H1 (cell line): Measurements from ENCODE around the gene PKN3. TPM values are rescaled to one million over a fixed set of nuclear protein-coding genes. Genes with fewer than 3 reads are reported as not detected.
A peak's percentile ranks its signal among the peaks of the same experiment; 100 is the strongest.

ENCODE experiments used
- CTCF ChIA-PET: fragments of 300-600 bp; sonication (Branson Sonifier 250); formaldehyde crosslinking; loops from one replicate; lab custom pipeline; 2021; ENCODE audit not compliant: partially characterized antibody; lab: Charles Lee
- POLR2A ChIA-PET: fragments of 300-600 bp; sonication (Branson Sonifier 250); formaldehyde crosslinking; loops from one replicate; lab custom pipeline; 2021; ENCODE audit warnings: inconsistent platforms; ENCODE audit not compliant: partially characterized antibody; lab: Charles Lee
- DNase-seq, 2 experiments: peaks; one replicate each; pipeline versions ENCODE4 v3.0.0 to v3.0.0-alpha.2; 2010 to 2022; ENCODE audit warnings: low spot score in 2 of 2, low read depth in 1 of 2, mixed read lengths in 1 of 2
- FAIRE-seq: peaks from 2 replicates; lab custom pipeline; 2011; peaks lifted over from hg19 to GRCh38; lab: Jason Lieb, UNC
- H2AFZ ChIP-seq: 2 replicates; pipeline ENCODE4 v1.8.1; 2012; ENCODE audit warnings: low read length, inconsistent platforms
- H2AK5ac ChIP-seq: 2 replicates; pipeline ENCODE4 v1.6.1; 2013; ENCODE audit warnings: low read depth, low read length
- H2BK120ac ChIP-seq: replicated peaks from 2 replicates; pipeline ENCODE3; 2013; ENCODE audit warnings: low read depth, low read length, inconsistent platforms
- H2BK12ac ChIP-seq: 2 replicates; pipeline ENCODE4 v1.6.1; 2013; ENCODE audit warnings: low read depth, low read length
- H2BK15ac ChIP-seq: 2 replicates; pipeline ENCODE4 v1.6.1; 2013; ENCODE audit warnings: low read length
- H2BK20ac ChIP-seq: 2 replicates; pipeline ENCODE4 v1.6.1; 2013; ENCODE audit warnings: low read length
- H2BK5ac ChIP-seq: 2 replicates; pipeline ENCODE4 v1.6.1; 2013; ENCODE audit warnings: low read depth, low read length
- H3K14ac ChIP-seq: 2 replicates; pipeline ENCODE4 v1.6.1; 2013; ENCODE audit warnings: inconsistent platforms; ENCODE audit not compliant: insufficient read length
- H3K18ac ChIP-seq: 2 replicates; pipeline ENCODE4 v1.6.1; 2013; ENCODE audit warnings: low read length; ENCODE audit errors: extremely low read depth
- H3K23ac ChIP-seq: 2 replicates; pipeline ENCODE4 v1.6.1; 2013; ENCODE audit warnings: inconsistent platforms; ENCODE audit not compliant: insufficient read length
- H3K23me2 ChIP-seq: 2 replicates; pipeline ENCODE4 v1.6.1; 2013; ENCODE audit warnings: low read depth, low read length
- H3K27ac ChIP-seq: 2 replicates; pipeline ENCODE4 v1.6.1; 2011; ENCODE audit warnings: low read depth, low read length, inconsistent platforms
- H3K27me3 ChIP-seq, 4 experiments: replicated peaks in 1 of 4; 1 replicate in 1 of 4; 2 replicates in 3 of 4; pipeline versions ENCODE4 v1.6.1 to v1.8.1; 2011 to 2013; ENCODE audit warnings: low read length in 3 of 4, mild to moderate bottlenecking in 3 of 4, inconsistent platforms in 2 of 4, mixed read lengths in 2 of 4, moderate library complexity in 1 of 4; ENCODE audit not compliant: control insufficient read depth in 3 of 4, insufficient read depth in 3 of 4; ENCODE audit errors: extremely low read depth in 1 of 4
- H3K36me3 ChIP-seq, 4 experiments: 2 replicates each; pipeline versions ENCODE4 v1.6.1 to v1.8.1; 2011 to 2013; ENCODE audit warnings: mild to moderate bottlenecking in 4 of 4, low read length in 3 of 4, moderate library complexity in 2 of 4, control low read depth in 1 of 4, inconsistent platforms in 1 of 4; ENCODE audit not compliant: insufficient read depth in 4 of 4, control insufficient read depth in 2 of 4
- H3K4ac ChIP-seq: replicated peaks from 2 replicates; pipeline ENCODE3; 2013; ENCODE audit warnings: low read length, low read depth, mixed read lengths, inconsistent platforms; ENCODE audit not compliant: insufficient read length
- H3K4me1 ChIP-seq, 4 experiments: replicated peaks in 1 of 4; 1 replicate in 1 of 4; 2 replicates in 3 of 4; pipeline versions ENCODE4 v1.6.1 to v1.8.1; 2011 to 2013; ENCODE audit warnings: low read length in 3 of 4, inconsistent platforms in 2 of 4, mixed read lengths in 1 of 4; ENCODE audit not compliant: insufficient read depth in 4 of 4, control insufficient read depth in 3 of 4
- H3K4me2 ChIP-seq, 2 experiments: 2 replicates each; pipeline versions ENCODE4 v1.6.1 to v1.8.1; 2011 to 2013; ENCODE audit warnings: low read depth in 2 of 2, low read length in 2 of 2, control low read depth in 1 of 2, inconsistent platforms in 1 of 2, mild to moderate bottlenecking in 1 of 2; ENCODE audit not compliant: insufficient read depth in 1 of 2
- H3K4me3 ChIP-seq, 4 experiments: fragments of 200-600, 300-600 bp in 1 of 4; sonication (generic), shearing (Covaris generic), sonication (Bioruptor Twin) in 1 of 4; 2 replicates each; pipeline versions ENCODE4 v1.5.1 to v1.8.1; 2011 to 2016; ENCODE audit warnings: low read length in 4 of 4, low read depth in 3 of 4, control low read depth in 2 of 4, inconsistent platforms in 2 of 4, mild to moderate bottlenecking in 2 of 4, mixed read lengths in 1 of 4, moderate library complexity in 1 of 4; ENCODE audit not compliant: insufficient read depth in 2 of 4; ENCODE audit errors: extremely low read depth in 1 of 4
- H3K56ac ChIP-seq: replicated peaks from 2 replicates; pipeline ENCODE3; 2013; ENCODE audit warnings: low read depth, mild to moderate bottlenecking, mixed read lengths, low read length, inconsistent platforms; ENCODE audit not compliant: insufficient read length
- H3K79me1 ChIP-seq: 2 replicates; pipeline ENCODE4 v1.6.1; 2013; ENCODE audit warnings: low read depth, low read length, control low read depth
- H3K79me2 ChIP-seq, 2 experiments: 2 replicates each; pipeline versions ENCODE4 v1.6.1 to v1.8.1; 2012 to 2013; ENCODE audit warnings: low read length in 2 of 2, mild to moderate bottlenecking in 2 of 2, inconsistent platforms in 1 of 2; ENCODE audit not compliant: insufficient read depth in 2 of 2, control insufficient read depth in 1 of 2
- H3K9ac ChIP-seq, 4 experiments: replicated peaks in 1 of 4; 1 replicate in 1 of 4; 2 replicates in 3 of 4; pipeline versions ENCODE4 v1.6.1 to v1.8.1; 2011 to 2013; ENCODE audit warnings: low read depth in 3 of 4, low read length in 3 of 4, control low read depth in 2 of 4, mild to moderate bottlenecking in 2 of 4, moderate library complexity in 2 of 4, inconsistent platforms in 1 of 4; ENCODE audit errors: extremely low read depth in 1 of 4
- H3K9me3 ChIP-seq, 2 experiments: 2 replicates each; pipeline versions ENCODE4 v1.6.1 to v1.8.1; 2012 to 2013; ENCODE audit warnings: mild to moderate bottlenecking in 2 of 2, moderate library complexity in 2 of 2, control low read depth in 1 of 2, inconsistent platforms in 1 of 2, low read depth in 1 of 2, low read length in 1 of 2, mixed read lengths in 1 of 2; ENCODE audit not compliant: insufficient read depth in 2 of 2
- H4K20me1 ChIP-seq, 2 experiments: replicated peaks in 1 of 2; 2 replicates each; pipeline versions ENCODE3 to v1.8.1; 2011 to 2013; ENCODE audit warnings: inconsistent platforms in 2 of 2, low read length in 2 of 2, mild to moderate bottlenecking in 1 of 2; ENCODE audit not compliant: insufficient read depth in 2 of 2, control insufficient read depth in 1 of 2
- H4K5ac ChIP-seq: 2 replicates; pipeline ENCODE4 v1.6.1; 2013; ENCODE audit warnings: low read length, low read depth, mixed read lengths, inconsistent platforms; ENCODE audit not compliant: insufficient read length
- H4K8ac ChIP-seq: 2 replicates; pipeline ENCODE4 v1.8.0; 2013; ENCODE audit warnings: mild to moderate bottlenecking, moderate library complexity, low read length, inconsistent platforms; ENCODE audit not compliant: insufficient read depth; ENCODE audit errors: extremely low read depth
- H4K91ac ChIP-seq: replicated peaks from 2 replicates; pipeline ENCODE3; 2013; ENCODE audit warnings: low read length, mixed read lengths, inconsistent platforms; ENCODE audit not compliant: insufficient read length
- BCL11A ChIP-seq, 2 experiments: IDR thresholded peaks; one replicate each; pipeline ENCODE4 v1.6.1; 2011; ENCODE audit warnings: low read depth in 2 of 2, low read length in 2 of 2, mild to moderate bottlenecking in 2 of 2
- CHD2 ChIP-seq: IDR thresholded peaks from 2 replicates; pipeline ENCODE4 v1.6.1; 2012; ENCODE audit warnings: low read length, improper control_type of control experiment
- EZH2 ChIP-seq: fragments of 200-600 bp; sonication (generic); IDR thresholded peaks from 2 replicates; pipeline ENCODE4 v1.7.1; 2012; ENCODE audit warnings: low read depth, mild to moderate bottlenecking, moderate library complexity, low read length, inconsistent platforms; ENCODE audit not compliant: severe bottlenecking
- KDM5A ChIP-seq: fragments of 200-600 bp; IDR thresholded peaks from 2 replicates; pipeline ENCODE4 v1.7.1; 2012; ENCODE audit warnings: mild to moderate bottlenecking, low read length, inconsistent platforms, mixed read lengths
- POU5F1 ChIP-seq: IDR thresholded peaks from 2 replicates; pipeline ENCODE4 v1.6.1; 2011; ENCODE audit warnings: low read depth, mild to moderate bottlenecking, low read length, moderate library complexity
- YY1 ChIP-seq: IDR thresholded peaks from 2 replicates; pipeline ENCODE4 v1.6.1; 2011; ENCODE audit warnings: low read depth, mild to moderate bottlenecking, low read length
- WGBS, 2 experiments: shearing (Covaris generic) in 1 of 2; methylation state at CpG; one replicate each; pipeline versions ENCODE4 v1.1.6 to v1.1.7; 2013 to 2015; ENCODE audit warnings: low lambda C conversion rate in 2 of 2, mixed read lengths in 2 of 2, inconsistent platforms in 1 of 2, low coverage in 1 of 2, missing lambda C conversion rate in 1 of 2; ENCODE audit not compliant: insufficient replicate concordance in 2 of 2, insufficient coverage in 1 of 2, insufficient read length in 1 of 2; ENCODE audit errors: extremely low coverage in 1 of 2, missing lambda C conversion rate in 1 of 2; 5-methylcytosine and 5-hydroxymethylcytosine counted together
- polyA plus RNA-seq, 7 experiments: library from polyadenylated mRNA; depleted of rRNA in 3 of 7; stranded (reverse) in 5 of 7; unstranded in 2 of 7; fragments of >200 nt in 5 of 7; fragments of 200-250 nt in 2 of 7; gene quantifications; 1 replicate in 5 of 7; 2 replicates in 1 of 7; 4 replicates in 1 of 7; pipeline versions ENCODE4 v1.2.1 to v1.2.3, GENCODE V29; 2011 to 2013; ENCODE audit warnings: missing spikeins in 2 of 7, mixed read lengths in 2 of 7
- total RNA-seq: library from RNA; stranded (reverse); fragmentation: NEBNext Ultra II Directional; extraction: Animal tissue kit (Norgen Biotek cat#: 25700); gene quantifications from 2 replicates; pipeline ENCODE4 v1.2.1, GENCODE V29; 2021
- TF ChIP-seq, protein P1 (sequence below): IDR thresholded peaks from 2 replicates; pipeline ENCODE4 v1.6.1; 2012; ENCODE audit warnings: inconsistent platforms
- TF ChIP-seq, protein P2 (sequence below): IDR thresholded peaks from 2 replicates; pipeline ENCODE4 v1.6.1; 2012; ENCODE audit warnings: low read length, inconsistent platforms

Gene PKN3
- total and polyA plus RNA-seq, 2 of the 8 experiments (the other 6 are each of a cell fraction or from before 2014, with no cell fraction given), result 15.7 to 16.3 TPM

DNA sequence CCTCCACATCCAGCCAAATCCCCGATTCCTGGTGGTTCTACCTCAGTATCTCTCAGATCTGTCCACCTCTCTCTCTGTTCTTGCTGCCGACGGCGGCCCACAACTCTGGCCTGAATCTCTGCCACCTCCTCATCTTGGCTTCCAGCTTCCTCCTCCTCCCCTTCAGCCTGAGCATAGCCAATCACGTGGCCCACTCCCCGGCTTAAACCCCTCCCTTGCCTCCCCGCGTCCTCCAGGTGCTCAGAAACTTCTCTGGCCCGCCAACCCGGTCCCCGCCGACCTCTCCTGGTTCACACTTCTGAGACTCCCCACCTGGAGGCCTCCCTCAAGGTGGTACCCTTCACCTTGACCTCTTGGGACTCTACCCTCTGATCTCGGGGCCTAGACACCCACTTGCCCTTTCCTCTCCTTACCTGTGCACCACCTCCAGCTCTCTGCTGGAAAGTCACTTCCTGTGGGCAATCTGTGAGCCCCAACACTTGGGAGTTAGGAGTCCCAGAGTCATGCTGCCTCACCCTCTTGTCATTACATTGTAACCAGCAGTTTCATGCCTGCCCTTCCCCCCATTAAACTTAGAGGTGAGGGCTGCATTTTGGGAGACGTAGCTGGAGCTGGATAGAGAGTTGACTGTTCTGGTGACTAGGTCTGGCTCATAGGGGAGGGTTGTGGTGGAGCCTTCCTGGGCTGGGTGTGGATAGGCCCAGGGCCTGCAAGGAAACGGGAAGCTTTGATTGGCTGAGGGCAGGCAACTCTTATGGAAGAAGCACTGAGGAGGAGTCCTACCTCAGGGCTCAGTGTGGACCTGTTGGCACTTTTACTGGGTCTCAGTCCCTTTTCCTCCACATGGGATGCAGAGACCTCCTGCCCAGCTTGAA is 17.7 kb upstream of the PKN3 start:
- Histone ChIP-seq H4K8ac (peak overlapping the region; percentile 63; the same call in 1 of the 2 replicates), H4K5ac (peak overlapping the region; percentile 91), H3K4me2 (peak overlapping the region; percentile 95 to 100), H3K23me2 (peaks cover 19% of the 10 kb centered on the region), H2BK5ac (peak overlapping the region; percentile 95), H3K27ac (peak overlapping the region; percentile 93), H3K4me1 (peaks cover 3 to 15% (median 8%) of the 10 kb centered on the region in 4 experiments; a peak in 6 of 7 replicates), H3K79me2 (peaks cover 25 to 49% of the 10 kb centered on the region in 2 experiments), H3K9me3 (no peaks in the 10 kb centered on the region; a peak in 1 of 4 replicates), H3K14ac (no peak overlapping the region), H3K18ac (peak overlapping the region; percentile 98), H3K23ac (no peak overlapping the region), H2BK12ac (no peak overlapping the region; the same call in none of the 2 replicates), H4K91ac (peak overlapping the region; percentile 85), H3K79me1 (peaks cover 8% of the 10 kb centered on the region; the same call in 1 of the 2 replicates), H3K56ac (peak overlapping the region; percentile 85), H2BK15ac (no peak overlapping the region), H3K4ac (peak overlapping the region; percentile 20), H2AFZ (no peak overlapping the region), H2BK120ac (peak overlapping the region; percentile 30), H3K27me3 (no peaks in the 10 kb centered on the region), H3K36me3 (peaks cover 0 to 20% (median 0%) of the 10 kb centered on the region in 4 experiments; a peak in 1 of 8 replicates), H4K20me1 (peaks cover 17 to 21% of the 10 kb centered on the region in 2 experiments), H2AK5ac (peak overlapping the region; percentile 47), H3K4me3 (peak overlapping the region; percentile 91 to 99 (median 97)), H2BK20ac (no peak overlapping the region), H3K9ac (peak overlapping the region; percentile 89 to 96 (median 92))
- peak in 1 of 2 experiments; percentile 78 for DNase-seq
- ChIA-PET POLR2A (interaction anchor here (0.5 to 46.1 kb wide), 29 partner anchors 7 to 339 kb away, joined by 3 to 1197 read pairs (median 3); partner anchors contain the start of genes DYNC2I2, ENDOG, PHYHD1 and PKN3), CTCF (interaction anchor here (0.8 to 2.9 kb wide), 7 partner anchors 16 to 51 kb away, joined by 3 to 16 read pairs (median 5); partner anchors contain the start of gene PKN3)
- FAIRE-seq, result no peak
- WGBS, 2 experiments, result 1% methylated on average over 14 of the region's 15 CpGs; no CpG with 5 or more reads in 1 of the 2 experiments
- TF ChIP-seq BCL11A (IDR thresholded peaks at IDR 0.05; ENCODE audit: low read depth in 2 of 2, low read length in 2 of 2) (no peak), CHD2 (0 out of 2 replicates have a peak, but pooled peaks have one; percentile 8), KDM5A (no peak), YY1 (0 out of 2 replicates have a peak, but pooled peaks have one; percentile 10), EZH2 (no peak), POU5F1 (no peak)
- TF ChIP-seq, protein P1, sequence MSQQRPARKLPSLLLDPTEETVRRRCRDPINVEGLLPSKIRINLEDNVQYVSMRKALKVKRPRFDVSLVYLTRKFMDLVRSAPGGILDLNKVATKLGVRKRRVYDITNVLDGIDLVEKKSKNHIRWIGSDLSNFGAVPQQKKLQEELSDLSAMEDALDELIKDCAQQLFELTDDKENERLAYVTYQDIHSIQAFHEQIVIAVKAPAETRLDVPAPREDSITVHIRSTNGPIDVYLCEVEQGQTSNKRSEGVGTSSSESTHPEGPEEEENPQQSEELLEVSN, result no peak
- TF ChIP-seq, protein P2, sequence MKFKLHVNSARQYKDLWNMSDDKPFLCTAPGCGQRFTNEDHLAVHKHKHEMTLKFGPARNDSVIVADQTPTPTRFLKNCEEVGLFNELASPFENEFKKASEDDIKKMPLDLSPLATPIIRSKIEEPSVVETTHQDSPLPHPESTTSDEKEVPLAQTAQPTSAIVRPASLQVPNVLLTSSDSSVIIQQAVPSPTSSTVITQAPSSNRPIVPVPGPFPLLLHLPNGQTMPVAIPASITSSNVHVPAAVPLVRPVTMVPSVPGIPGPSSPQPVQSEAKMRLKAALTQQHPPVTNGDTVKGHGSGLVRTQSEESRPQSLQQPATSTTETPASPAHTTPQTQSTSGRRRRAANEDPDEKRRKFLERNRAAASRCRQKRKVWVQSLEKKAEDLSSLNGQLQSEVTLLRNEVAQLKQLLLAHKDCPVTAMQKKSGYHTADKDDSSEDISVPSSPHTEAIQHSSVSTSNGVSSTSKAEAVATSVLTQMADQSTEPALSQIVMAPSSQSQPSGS, result no peak
